GM19193 (cell line): ENCODE measurements around the gene SYCE3.

Experiments
- POLR2A ChIP-seq: IDR thresholded peaks from 4 replicates; pipeline ENCODE4 v1.6.1; 2011; ENCODE audit not compliant: insufficient read depth, insufficient read length; ENCODE audit errors: extremely low read depth

Gene SYCE3, protein sequence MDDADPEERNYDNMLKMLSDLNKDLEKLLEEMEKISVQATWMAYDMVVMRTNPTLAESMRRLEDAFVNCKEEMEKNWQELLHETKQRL

DNA sequence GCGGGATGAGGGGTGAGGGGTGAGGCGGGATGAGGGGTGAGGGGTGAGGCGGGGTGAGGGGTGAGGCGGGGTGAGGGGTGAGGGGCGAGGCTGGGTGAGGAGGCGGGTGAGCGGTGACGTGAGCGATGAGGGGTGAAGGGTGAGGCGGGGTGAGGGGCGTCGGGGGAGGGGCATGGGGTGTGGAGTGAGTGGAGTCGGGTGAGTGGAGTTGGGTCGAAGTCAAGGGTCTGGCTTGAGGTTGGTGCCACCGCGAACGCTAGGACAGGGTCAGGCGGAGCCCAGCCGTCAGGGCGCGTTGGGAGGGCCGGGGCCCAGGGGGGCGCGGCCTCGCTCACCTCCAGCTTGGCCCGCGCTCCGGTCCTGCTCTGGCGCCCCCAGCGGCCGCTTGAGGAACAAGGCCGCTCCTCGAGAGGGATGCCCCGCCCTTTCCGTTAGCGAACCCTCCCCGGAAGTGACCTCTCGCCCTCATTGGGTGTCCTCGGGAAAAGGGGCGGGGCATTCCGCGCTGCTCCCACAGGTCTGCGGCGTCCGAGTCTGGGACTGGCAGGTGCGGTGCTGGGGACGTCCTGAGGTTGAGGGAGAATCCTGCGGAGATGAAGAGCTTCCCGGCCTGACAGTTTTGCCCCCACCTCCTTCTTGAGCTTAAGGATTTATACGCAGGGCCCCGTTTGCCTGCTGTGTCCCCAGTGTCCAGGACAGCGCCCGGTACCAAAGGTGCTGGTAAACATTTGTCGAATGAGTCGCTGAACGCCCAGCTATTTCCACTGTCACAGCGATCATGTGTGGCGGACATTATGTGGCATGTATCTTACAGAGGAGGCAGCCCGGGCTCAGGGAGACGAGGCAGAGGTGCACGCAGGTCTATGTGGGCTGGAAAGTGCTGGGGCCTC, at the start of gene SYCE3:
Gene SYCE3 (minus strand): TSS at position 397 of the 890 bp plus-strand sequence. CDS start 6,514 bp downstream, outside the sequence.
- peak; percentile 62 for TF ChIP-seq POLR2A

DNA sequence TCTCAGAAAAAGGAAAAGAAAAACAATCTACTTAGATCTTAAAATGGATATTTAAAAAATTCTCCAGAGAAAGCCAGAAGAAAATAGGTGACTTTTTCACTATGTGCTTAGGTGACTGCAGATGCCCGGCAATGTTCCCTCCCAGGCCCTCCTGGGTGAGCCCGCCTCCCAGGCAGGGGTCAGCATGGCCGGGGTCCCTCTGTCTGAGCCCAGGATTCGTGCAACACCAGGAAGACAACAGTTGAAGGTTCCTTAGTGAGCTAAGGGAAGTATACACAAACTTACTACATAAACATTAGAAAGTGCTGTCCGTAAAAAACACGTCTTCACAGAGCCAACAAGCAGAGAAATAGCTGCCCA, 49.4 kb upstream of the SYCE3 start:
- no peak for TF ChIP-seq POLR2A

DNA sequence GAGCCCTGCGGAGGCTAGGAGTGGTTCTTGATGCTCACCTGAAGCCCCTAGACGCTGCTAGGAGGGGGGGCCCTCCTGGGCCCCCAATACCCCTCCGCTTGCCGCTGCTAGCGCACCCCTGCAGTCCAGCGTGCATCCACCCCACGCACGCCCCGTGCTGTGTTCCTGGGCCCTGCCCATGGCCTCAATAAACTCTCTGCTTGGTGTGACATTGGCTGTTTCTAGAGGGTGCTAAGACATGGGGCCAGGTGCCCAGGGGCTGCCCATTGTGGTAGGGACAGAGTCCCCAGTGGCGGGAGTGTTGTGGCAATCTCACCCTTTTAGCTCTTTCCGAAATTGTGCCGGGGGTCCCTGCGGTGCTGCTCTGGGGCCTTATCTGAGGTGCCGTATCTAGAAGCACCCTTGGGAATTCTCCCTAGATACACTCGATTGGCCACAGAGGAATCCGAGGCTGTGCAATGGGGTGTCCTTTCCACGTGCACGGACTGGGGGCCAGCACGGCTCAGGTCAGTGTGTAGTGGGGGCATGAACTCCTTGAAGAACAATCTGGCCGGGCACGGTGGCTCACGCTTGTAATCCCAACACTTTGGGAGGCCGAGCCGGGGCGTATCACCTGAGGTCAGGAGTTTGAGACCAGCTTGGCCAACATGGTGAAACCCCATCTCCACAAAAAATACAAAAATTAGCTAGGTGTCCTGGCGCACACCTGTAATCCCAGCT, 48.8 kb upstream of the SYCE3 start:
- TF ChIP-seq POLR2A, result no peak

DNA sequence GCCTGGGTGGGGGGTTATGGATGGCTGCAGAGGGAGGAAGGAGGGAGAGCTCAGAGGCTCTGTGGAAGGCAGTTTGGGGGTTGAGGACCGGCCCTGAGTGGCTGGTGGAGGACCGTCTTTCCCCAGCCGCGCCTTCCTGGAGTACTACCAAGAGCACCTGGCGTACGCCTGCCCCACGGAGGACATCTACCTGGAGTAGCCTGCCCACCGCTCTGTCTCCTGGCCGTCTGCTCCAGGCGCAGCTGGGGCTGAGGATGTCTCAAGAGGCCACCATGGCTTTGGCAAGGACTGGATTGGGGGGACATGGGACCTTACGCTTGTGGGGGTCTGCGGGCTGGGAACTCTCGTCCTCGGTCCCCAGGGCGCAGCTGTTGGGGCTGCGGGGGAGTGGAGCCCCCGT, 47.9 kb upstream of the SYCE3 start:
- no peak for TF ChIP-seq POLR2A

DNA sequence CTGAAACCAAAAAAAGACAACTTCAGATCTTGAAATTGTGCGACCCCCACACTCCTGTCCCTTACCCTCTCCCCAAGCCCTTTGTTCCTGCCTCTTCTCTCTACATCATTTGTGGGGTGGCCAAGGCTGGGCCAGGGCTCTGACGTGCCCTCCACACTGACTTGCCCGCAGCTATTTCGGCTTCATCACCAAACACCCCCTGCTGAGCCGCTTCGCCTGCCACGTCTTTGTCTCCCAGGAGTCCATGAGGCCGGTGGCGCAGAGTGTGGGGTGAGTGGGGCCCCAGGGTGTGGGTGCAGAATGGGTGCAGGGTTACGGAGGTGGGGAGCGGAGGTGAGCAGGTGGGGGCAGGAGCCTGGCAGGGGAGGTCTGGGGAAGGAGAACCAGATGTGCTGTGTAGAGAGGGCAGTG, 47.3 kb upstream of the SYCE3 start:
- TF ChIP-seq POLR2A, result no peak

DNA sequence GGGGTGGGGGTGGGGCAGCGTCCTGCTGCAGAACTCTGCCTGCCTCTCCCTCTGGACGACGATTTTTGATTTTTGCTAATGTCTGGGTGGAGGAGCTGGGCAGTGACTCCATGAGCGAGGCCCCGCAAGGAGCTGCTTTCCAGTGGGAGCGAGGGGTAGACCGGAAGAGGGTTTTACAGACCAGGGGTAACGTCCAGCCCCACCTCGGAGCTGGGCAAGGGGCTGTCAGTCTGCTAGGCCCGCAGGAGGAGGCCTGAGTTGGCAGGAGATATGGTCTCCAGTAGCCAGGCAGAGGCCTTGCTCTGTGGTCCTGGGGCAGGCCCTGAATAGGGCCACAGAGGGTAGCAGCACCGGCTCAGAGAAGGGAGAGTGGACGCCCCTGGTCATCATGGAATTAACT, 46.9 kb upstream of the SYCE3 start:
- TF ChIP-seq POLR2A, result no peak

DNA sequence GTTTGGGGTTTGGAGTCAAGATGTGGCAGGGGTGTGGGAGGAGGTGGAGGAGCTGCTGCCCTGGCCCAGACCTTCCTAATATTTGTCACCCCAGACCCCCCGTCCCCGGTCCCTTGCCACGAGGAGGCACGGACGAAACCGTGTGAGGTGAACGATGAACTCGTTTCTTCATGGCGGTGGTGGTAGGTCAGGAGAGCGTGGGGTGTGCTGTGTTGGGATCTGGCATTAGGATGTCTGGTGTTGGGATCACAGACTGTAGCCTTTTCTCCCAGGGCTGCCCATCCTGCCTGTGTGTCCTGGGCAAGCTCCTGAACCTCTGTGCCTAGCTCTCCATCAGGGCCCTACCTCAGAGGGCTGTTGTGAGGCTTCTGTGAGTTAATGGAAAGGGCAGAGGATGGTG, 46.3 kb upstream of the SYCE3 start:
- TF ChIP-seq POLR2A, result no peak

DNA sequence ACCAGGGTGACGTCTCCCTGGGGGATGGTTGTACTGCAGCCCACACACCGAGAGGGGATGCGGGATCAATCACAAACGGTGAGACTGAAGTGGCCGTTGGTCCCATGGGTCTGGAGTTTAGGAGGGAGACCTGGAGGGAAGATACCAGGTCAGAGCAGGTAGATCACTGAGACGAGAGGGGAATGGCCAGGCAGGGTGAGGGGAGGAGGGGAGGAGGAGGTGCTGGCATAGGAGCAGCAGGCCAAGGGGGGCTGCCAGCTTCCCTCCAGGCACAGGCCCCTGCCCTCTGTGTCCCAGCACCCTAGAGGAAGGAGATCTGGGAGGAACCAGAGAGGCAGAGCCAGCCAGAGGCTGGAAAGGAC, 44.9 kb upstream of the SYCE3 start:
- TF ChIP-seq POLR2A, result no peak

DNA sequence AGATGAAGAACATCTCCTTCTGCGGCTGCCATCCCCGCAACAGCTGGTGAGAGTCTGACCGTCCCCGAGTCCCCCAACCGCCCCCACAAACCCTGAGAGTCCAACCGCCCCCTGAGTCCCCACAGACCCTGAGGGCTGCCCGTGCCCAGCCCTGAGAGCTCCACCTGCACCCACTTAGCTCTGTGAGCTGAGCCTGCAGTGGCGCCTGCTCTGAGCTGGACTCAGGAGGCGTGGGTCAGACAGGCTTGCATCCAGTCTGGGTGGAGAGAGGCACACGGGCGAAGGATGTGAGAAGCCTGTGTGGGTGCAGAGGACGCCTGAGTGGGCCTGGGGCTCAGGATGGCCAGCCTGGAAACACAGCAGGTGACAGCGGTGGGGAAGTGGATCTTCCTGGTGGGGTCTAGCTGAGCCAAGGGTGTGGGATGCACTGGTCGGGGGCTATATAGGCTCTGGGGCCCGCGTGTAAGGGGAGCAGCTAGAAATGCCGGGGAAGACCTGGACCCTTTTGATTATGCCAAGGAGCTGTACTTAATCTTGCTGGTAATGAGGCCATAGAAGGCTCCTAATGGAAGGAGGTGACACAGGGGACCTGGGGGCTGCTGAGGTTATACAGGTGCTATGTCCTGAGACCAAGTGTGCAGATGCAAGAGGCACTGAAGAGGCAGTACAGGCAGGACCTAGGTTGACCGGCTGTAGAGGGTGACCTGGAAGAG, 44.4 kb upstream of the SYCE3 start:
- no peak for TF ChIP-seq POLR2A

DNA sequence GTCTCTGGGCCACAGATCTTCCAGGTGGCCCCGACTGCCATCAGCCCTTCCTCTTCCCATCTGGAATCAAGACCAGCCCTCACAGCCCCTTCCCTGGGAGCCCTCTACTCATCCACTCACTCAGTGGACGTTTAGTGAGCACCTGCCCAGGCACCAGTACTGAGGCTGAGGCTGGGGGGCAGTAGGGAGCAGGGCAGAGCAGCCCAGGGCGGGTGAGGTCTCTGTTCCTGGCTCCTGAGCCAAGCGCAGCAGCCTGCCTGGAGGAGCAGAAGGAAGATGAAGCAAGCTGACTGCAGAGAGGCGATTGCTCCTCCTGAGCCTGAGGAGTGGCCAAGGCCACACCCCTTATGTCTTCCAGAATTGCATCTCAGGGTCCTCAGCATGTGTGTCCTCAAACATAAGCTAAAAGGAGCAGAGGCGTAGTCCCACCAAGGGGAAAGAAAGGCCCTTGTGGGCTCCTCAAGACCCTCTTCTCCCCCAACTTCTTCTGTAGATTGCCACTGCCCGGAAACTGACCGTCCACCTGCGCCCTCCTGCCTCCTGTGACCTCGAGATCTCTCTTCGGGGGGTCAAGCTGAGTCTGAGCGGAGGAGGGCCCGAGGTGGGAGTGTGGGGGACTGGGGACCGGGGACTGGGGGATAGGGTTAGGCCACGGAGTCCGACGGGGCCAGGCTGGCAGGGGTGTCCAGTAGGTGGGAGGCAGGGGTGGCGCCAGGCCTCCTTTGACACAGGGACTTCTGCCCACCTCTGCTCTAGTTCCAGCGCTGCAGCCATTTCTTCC, 43.6 kb upstream of the SYCE3 start:
- TF ChIP-seq POLR2A, result no peak

DNA sequence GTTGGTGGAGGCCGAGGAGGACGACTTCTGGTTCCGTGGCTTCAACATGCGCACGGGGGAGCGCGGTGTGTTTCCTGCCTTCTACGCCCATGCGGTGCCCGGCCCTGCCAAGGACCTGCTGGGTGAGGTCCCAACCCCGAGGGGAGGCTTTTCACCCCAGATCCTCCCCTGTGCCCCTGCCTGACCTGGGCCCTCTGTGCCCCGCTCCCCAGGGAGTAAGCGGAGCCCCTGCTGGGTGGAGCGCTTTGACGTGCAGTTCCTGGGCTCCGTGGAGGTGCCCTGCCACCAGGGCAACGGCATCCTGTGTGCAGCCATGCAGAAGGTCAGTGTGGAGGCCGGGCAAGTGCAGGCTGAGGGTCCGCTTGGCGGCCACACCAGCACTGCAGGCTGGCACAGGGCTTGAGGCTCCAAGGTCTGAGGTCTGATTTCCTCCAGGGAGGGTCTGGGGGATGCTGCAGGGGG, 42.9 kb upstream of the SYCE3 start:
- TF ChIP-seq POLR2A, result no peak

DNA sequence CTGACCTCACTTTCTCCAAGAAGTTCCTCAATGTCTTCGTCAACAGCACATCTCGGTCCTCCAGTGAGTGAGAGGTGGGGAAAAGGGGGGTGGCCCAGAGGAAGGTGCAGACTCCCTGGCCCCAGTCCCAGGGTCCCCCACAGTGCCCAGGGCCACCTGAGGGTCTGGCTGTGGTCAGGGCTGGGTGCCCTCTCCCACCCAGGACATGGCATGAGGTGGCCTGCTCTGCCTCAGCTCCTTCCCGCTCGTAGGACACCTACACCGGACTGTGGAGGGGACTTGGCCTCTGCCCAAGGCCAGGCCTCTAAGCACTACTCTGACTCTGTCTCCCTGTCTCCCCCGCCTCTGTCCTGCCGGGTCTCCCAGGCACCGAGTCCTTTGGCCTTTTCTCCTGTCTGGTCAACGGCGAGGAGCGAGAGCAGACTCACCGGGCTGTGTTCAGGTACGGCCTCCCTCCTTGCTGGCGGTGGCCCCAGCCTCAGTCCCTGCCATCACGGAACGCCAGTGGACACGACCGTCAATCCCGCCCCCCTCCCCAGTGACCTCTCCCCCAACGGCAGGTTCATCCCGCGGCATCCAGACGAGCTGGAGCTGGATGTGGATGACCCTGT, 42.4 kb upstream of the SYCE3 start:
- no peak for TF ChIP-seq POLR2A

DNA sequence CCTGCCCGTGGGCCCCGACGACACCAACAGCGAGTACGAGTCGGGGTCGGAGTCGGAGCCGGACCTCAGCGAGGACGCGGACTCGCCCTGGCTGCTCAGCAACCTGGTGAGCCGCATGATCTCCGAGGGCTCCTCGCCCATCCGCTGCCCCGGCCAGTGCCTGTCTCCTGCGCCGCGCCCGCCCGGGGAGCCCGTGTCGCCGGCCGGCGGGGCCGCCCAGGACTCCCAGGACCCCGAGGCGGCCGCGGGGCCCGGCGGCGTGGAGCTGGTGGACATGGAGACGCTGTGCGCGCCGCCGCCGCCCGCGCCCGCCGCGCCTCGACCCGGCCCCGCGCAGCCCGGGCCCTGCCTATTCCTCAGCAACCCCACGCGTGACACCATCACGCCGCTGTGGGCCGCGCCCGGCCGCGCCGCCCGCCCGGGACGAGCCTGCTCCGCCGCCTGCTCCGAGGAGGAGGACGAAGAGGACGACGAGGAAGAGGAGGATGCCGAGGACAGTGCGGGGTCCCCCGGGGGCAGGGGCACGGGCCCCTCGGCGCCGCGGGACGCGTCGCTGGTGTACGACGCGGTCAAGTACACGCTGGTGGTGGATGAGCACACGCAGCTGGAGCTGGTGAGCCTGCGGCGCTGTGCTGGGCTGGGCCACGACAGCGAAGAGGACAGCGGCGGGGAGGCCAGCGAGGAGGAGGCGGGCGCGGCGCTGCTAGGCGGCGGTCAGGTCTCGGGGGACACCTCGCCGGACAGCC, 41.7 kb upstream of the SYCE3 start:
- TF ChIP-seq POLR2A, result no peak

DNA sequence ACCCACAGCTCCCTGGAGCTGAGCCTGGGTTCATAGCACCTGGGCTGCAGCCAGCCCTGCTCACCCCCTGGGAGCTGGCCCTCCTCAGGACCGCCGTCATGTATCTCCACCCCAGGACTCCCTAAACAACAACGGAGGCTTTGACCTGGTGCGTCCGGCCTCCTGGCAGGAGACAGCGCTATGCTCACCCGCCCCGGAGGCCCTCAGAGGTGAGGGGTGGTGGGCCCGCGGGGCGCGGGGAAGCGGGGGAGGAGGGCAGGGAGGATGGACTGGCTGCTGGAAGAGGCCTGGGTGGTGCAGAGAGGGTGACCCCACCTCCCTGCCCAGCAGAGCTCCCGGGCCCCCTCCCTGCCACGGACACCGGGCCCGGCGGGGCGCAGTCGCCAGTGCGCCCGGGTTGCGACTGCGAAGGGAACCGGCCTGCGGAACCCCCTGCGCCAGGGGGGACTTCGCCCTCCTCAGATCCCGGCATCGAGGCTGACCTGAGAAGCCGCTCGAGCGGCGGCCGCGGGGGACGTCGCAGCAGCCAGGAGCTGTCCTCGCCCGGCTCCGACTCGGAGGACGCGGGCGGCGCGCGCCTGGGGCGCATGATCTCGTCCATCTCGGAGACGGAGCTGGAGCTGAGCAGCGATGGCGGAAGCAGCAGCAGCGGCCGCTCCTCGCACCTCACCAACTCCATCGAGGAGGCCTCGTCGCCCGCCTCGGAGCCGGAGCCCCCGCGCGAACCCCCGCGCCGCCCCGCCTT, 41.0 kb upstream of the SYCE3 start:
- no peak for TF ChIP-seq POLR2A

DNA sequence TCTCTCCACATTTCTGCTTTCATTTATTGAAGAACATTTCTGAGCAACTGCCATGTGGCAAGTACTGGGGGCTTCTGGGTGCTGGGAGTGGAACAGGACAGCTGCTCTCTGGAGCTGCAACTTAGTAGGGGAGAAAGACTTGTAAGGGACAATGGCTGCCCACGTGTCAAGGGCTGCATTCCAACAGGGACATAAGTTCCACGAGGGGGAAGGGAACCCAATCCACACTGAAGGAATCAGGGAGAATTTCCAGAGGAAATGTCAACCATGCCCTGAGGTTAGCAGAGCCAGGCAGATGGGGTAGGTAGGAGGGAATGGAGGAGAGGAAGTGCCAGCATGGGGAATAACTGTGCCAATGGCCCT, 39.6 kb upstream of the SYCE3 start:
- no peak for TF ChIP-seq POLR2A
